GM23338 (cell line): ENCODE measurements around the gene SPTBN4. TPM values are rescaled to one million over a fixed set of nuclear protein-coding genes. Genes with fewer than 3 reads are reported as not detected.

Experiments used
- ATAC-seq: fragments of 200-7000 bp; cut with Tn5 transposase; 3 replicates; pipeline ENCODE4 v1.9.1; 2020
- DNase-seq: peaks from one replicate; pipeline ENCODE4 v3.0.0-alpha.2; 2015; ENCODE audit warnings: low spot score
- H2AFZ ChIP-seq: fragments of 200-600 bp; sonication (generic); 2 replicates; pipeline ENCODE4 v1.8.0; 2016; ENCODE audit warnings: antibody characterized with exemption, mild to moderate bottlenecking, moderate library complexity
- H3F3A ChIP-seq: fragments of 200-600 bp; sonication (generic); replicated peaks from 2 replicates; pipeline ENCODE4 v1.8.0; 2017; ENCODE audit warnings: antibody characterized with exemption, mixed run types, low read depth
- H3K27ac ChIP-seq: fragments of 200-600 bp; sonication (generic); 2 replicates; pipeline ENCODE4 v1.6.1; 2016; ENCODE audit warnings: low read depth
- H3K27me3 ChIP-seq: fragments of 200-600 bp; sonication (generic); 2 replicates; pipeline ENCODE4 v1.8.0; 2016; ENCODE audit warnings: mild to moderate bottlenecking, mixed run types, moderate library complexity; ENCODE audit not compliant: insufficient read depth
- H3K36me3 ChIP-seq: fragments of 200-600 bp; sonication (generic); 2 replicates; pipeline ENCODE4 v1.8.0; 2016; ENCODE audit warnings: mild to moderate bottlenecking; ENCODE audit not compliant: insufficient read depth
- H3K4me1 ChIP-seq: fragments of 200-600 bp; sonication (generic); 2 replicates; pipeline ENCODE4 v1.8.0; 2016; ENCODE audit warnings: mild to moderate bottlenecking, moderate library complexity; ENCODE audit not compliant: insufficient read depth
- H3K4me2 ChIP-seq: fragments of 200-600 bp; sonication (generic); 2 replicates; pipeline ENCODE4 v1.7.1; 2017; ENCODE audit warnings: mixed run types
- H3K4me3 ChIP-seq: fragments of 200-600 bp; sonication (generic); 2 replicates; pipeline ENCODE4 v1.6.1; 2016; ENCODE audit warnings: mixed run types
- H3K79me2 ChIP-seq: fragments of 200-600 bp; sonication (generic); replicated peaks from 2 replicates; pipeline ENCODE4 v1.8.0; 2017; ENCODE audit warnings: mild to moderate bottlenecking; ENCODE audit not compliant: insufficient read depth
- H3K9me2 ChIP-seq: fragments of 200-600 bp; sonication (generic); 2 replicates; pipeline ENCODE4 v1.8.0; 2017; ENCODE audit not compliant: insufficient read depth
- H4K20me1 ChIP-seq: fragments of 200-600 bp; sonication (generic); replicated peaks from 2 replicates; pipeline ENCODE4 v1.8.0; 2017; ENCODE audit warnings: mild to moderate bottlenecking; ENCODE audit not compliant: insufficient read depth
- H3K27ac Mint-ChIP-seq: 2 replicates; pipeline ENCODE4 v1.8.0; 2020; ENCODE audit warnings: inconsistent platforms, mild to moderate bottlenecking, moderate library complexity, mixed read lengths
- H3K27me3 Mint-ChIP-seq: 3 replicates; pipeline ENCODE4 v1.8.0; 2022; ENCODE audit warnings: low read depth, mild to moderate bottlenecking, moderate library complexity, mixed read lengths, inconsistent platforms; ENCODE audit not compliant: insufficient read depth, poor library complexity
- H3K36me3 Mint-ChIP-seq: 3 replicates; pipeline ENCODE4 v1.8.0; 2021; ENCODE audit warnings: low read depth, mild to moderate bottlenecking, inconsistent platforms, moderate library complexity, mixed read lengths
- H3K4me1 Mint-ChIP-seq: 3 replicates; pipeline ENCODE4 v1.8.0; 2020; ENCODE audit warnings: mild to moderate bottlenecking, inconsistent platforms, mixed read lengths
- H3K4me3 Mint-ChIP-seq: 3 replicates; pipeline ENCODE4 v1.8.0; 2021; ENCODE audit warnings: moderate library complexity, mild to moderate bottlenecking, inconsistent platforms, mixed read lengths
- H3K9me3 Mint-ChIP-seq: 3 replicates; pipeline ENCODE4 v1.8.0; 2020; ENCODE audit warnings: moderate library complexity, mild to moderate bottlenecking, inconsistent platforms, mixed read lengths
- CREB1 ChIP-seq: fragments of 250-450 bp; sonication (Bioruptor Pico); IDR thresholded peaks from 2 replicates; pipeline ENCODE4 v1.5.0; 2020; ENCODE audit warnings: low read depth, mild to moderate bottlenecking, moderate library complexity
- ETS1 ChIP-seq: IDR thresholded peaks from 2 replicates; pipeline ENCODE4 v1.6.1; 2016; ENCODE audit warnings: antibody characterized with exemption
- EZH2 ChIP-seq: fragments of 200-600 bp; sonication (generic); IDR thresholded peaks from one replicate; pipeline ENCODE4 v1.8.0; 2017; ENCODE audit warnings: antibody characterized with exemption, mild to moderate bottlenecking, low read depth; ENCODE audit not compliant: unreplicated experiment
- EZH2phosphoT487 ChIP-seq: fragments of 200-600 bp; sonication (generic); IDR thresholded peaks from one replicate; pipeline ENCODE4 v1.8.1; 2018; ENCODE audit warnings: antibody characterized with exemption; ENCODE audit not compliant: unreplicated experiment
- JUNB ChIP-seq: IDR thresholded peaks from one replicate; pipeline ENCODE4 v1.6.1; 2016; ENCODE audit warnings: antibody characterized with exemption; ENCODE audit not compliant: unreplicated experiment
- NANOG ChIP-seq: IDR thresholded peaks from 2 replicates; pipeline ENCODE4 v1.6.1; 2016; ENCODE audit warnings: antibody characterized with exemption, borderline replicate concordance
- POLR2AphosphoS5 ChIP-seq: IDR thresholded peaks from 2 replicates; pipeline ENCODE4 v1.6.1; 2016; ENCODE audit warnings: antibody characterized with exemption, low read depth
- REST ChIP-seq: IDR thresholded peaks from one replicate; pipeline ENCODE4 v1.6.1; 2018; ENCODE audit warnings: antibody characterized with exemption; ENCODE audit not compliant: unreplicated experiment
- STAT1 ChIP-seq: IDR thresholded peaks from one replicate; pipeline ENCODE4 v1.6.1; 2016; ENCODE audit warnings: antibody characterized with exemption; ENCODE audit not compliant: unreplicated experiment
- ZNF114 ChIP-seq: fragments of 250-450 bp; sonication (Bioruptor Pico); IDR thresholded peaks from 2 replicates; pipeline ENCODE4 v1.5.0; 2020; ENCODE audit warnings: mild to moderate bottlenecking, moderate library complexity
- ZNF331 ChIP-seq: fragments of 250-450 bp; sonication (Bioruptor Pico); IDR thresholded peaks from 2 replicates; pipeline ENCODE4 v1.5.0; 2020; ENCODE audit warnings: low read depth, mild to moderate bottlenecking, moderate library complexity
- ZNF462 ChIP-seq: fragments of 250-450 bp; sonication (Bioruptor Pico); IDR thresholded peaks from 2 replicates; pipeline ENCODE4 v1.5.0; 2020; ENCODE audit warnings: mild to moderate bottlenecking, moderate library complexity
- polyA plus RNA-seq: library from polyadenylated mRNA; unstranded; fragments of >200 nt; fragmentation: Nextera tagmentation; extraction: Ambion mirVana; gene quantifications from 2 replicates; pipeline ENCODE4 v1.2.1, GENCODE V29; 2016
- total RNA-seq: library from RNA; depleted of rRNA; stranded (reverse); fragments of >200 nt; shearing (Covaris generic); gene quantifications from 2 replicates; pipeline ENCODE4 v1.2.3, GENCODE V29; 2014
- TF ChIP-seq, protein P1 (sequence below), 2 experiments: fragments of 200-600 bp in 1 of 2; sonication (generic) in 1 of 2; conservative IDR thresholded peaks; 2 replicates each; pipeline versions ENCODE4 v1.5.1 to v1.6.1; 2016 to 2017; ENCODE audit warnings: antibody characterized with exemption in 2 of 2, low read depth in 2 of 2, mild to moderate bottlenecking in 2 of 2, moderate library complexity in 1 of 2

SPTBN4 gene
- total and polyA plus RNA-seq, 2 experiments from 2014 or later, result 1.6 to 2.3 TPM

DNA sequence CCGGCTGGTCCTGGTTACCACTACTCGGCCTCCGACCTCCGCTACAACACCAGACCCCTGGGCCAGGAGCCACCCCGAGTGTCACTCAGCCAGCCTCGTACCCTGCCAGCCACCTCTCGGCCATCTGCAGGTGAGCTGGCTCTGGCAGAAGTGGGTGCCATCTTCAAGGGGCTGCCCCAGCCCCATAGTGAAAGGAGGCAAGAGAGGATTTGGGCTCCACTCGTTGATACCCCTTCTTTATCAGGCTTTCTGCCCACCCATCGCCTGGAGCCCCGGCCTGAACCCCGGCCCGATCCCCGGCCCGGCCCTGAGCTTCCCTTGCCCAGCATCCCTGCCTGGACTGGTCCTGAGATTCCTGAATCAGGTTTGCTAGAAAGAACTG is 141.4 kb downstream of the SPTBN4 start:
- Mint-ChIP-seq H3K27ac (no peak overlapping the region), H3K4me3 (no peak overlapping the region; the same call in 2 of the 3 replicates), H3K9me3 (peaks cover 5% of the 10 kb centered on the region), H3K27me3 (peaks cover 86% of the 10 kb centered on the region), H3K36me3 (peaks cover 7% of the 10 kb centered on the region; the same call in 1 of the 3 replicates), H3K4me1 (peaks cover 49% of the 10 kb centered on the region)
- DNase-seq (no peak), ATAC-seq (no peak)
- no peak for TF ChIP-seq ZNF331 (CRISPR knock-in tag)
- no peak for TF ChIP-seq EZH2
- TF ChIP-seq, protein P1, sequence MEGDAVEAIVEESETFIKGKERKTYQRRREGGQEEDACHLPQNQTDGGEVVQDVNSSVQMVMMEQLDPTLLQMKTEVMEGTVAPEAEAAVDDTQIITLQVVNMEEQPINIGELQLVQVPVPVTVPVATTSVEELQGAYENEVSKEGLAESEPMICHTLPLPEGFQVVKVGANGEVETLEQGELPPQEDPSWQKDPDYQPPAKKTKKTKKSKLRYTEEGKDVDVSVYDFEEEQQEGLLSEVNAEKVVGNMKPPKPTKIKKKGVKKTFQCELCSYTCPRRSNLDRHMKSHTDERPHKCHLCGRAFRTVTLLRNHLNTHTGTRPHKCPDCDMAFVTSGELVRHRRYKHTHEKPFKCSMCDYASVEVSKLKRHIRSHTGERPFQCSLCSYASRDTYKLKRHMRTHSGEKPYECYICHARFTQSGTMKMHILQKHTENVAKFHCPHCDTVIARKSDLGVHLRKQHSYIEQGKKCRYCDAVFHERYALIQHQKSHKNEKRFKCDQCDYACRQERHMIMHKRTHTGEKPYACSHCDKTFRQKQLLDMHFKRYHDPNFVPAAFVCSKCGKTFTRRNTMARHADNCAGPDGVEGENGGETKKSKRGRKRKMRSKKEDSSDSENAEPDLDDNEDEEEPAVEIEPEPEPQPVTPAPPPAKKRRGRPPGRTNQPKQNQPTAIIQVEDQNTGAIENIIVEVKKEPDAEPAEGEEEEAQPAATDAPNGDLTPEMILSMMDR (conservative IDR thresholded peaks at IDR 0.05; ENCODE audit: low read depth in 2 of 2), result no peak
- no peak for TF ChIP-seq JUNB
- no peak for TF ChIP-seq CREB1 (CRISPR knock-in tag)
- no peak for TF ChIP-seq ZNF114
- TF ChIP-seq NANOG, result no peak
- TF ChIP-seq REST, result no peak
- no peak for TF ChIP-seq ZNF462 (CRISPR knock-in tag)
- no peak for TF ChIP-seq EZH2phosphoT487
- no peak for TF ChIP-seq POLR2AphosphoS5
- no peak for TF ChIP-seq ETS1
- no peak for TF ChIP-seq STAT1
- H3F3A ChIP-seq, result peaks cover 23% of the 10 kb centered on the region
- H3K4me3 ChIP-seq, result no peak overlapping the region
- 0 out of 2 replicates have a peak, but pooled peaks cover 3% of the 10 kb centered on the region for H3K9me2 ChIP-seq
- no peak overlapping the region for H3K27ac ChIP-seq
- H3K79me2 ChIP-seq, result no peaks in the 10 kb centered on the region
- H3K36me3 ChIP-seq, result no peaks in the 10 kb centered on the region
- no peaks in the 10 kb centered on the region; the same call in 1 of the 2 replicates for H4K20me1 ChIP-seq
- no peak overlapping the region for H2AFZ ChIP-seq
- peaks cover 77% of the 10 kb centered on the region for H3K27me3 ChIP-seq
- peaks cover 15% of the 10 kb centered on the region for H3K4me1 ChIP-seq
- no peak overlapping the region for H3K4me2 ChIP-seq
